ENCODE measurements around the gene OPA3.

The OPA3 gene

DNA sequence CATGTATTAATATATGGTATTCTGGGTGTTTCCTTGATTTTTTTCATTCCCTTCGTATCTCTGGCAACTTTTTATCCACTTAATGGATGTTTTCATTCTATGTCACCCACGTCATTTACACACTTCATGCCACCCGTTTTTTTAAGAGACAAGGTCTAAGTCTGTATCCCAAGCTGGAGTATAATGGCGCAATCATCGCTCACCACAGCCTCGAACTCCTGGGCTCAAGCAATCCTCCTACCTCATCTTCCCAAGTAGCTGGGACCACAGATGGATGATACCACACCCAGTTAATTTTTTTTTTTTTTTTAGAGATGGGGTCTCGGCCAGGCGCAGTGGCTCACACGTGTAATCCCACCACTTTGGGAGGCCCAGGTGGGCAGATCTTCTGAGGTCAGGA lies 80.7 kb downstream of the OPA3 start:
- no peak for DNase-seq (ENCODE audit: low spot score)

GRCh38 chr19:45502111-45502510 lies 82.5 kb downstream of the OPA3 start:
- no peak for DNase-seq (ENCODE audit: low spot score)

DNA sequence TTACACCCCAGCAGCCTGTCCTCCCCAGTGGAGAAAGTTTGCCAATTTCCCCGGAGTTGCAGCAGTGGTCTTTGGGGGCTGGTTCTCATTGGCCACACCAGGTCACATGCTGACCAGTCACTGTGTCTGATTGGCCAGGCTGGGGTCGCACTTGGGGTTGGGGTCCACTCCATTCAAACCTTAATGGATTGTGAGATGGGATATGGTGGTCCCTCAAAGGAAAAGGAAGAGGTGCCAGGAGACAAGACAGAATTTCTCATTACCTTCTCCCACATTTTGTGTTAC lies 82.9 kb downstream of the OPA3 start:
- DNase-seq (ENCODE audit: low spot score): no peak

DNA sequence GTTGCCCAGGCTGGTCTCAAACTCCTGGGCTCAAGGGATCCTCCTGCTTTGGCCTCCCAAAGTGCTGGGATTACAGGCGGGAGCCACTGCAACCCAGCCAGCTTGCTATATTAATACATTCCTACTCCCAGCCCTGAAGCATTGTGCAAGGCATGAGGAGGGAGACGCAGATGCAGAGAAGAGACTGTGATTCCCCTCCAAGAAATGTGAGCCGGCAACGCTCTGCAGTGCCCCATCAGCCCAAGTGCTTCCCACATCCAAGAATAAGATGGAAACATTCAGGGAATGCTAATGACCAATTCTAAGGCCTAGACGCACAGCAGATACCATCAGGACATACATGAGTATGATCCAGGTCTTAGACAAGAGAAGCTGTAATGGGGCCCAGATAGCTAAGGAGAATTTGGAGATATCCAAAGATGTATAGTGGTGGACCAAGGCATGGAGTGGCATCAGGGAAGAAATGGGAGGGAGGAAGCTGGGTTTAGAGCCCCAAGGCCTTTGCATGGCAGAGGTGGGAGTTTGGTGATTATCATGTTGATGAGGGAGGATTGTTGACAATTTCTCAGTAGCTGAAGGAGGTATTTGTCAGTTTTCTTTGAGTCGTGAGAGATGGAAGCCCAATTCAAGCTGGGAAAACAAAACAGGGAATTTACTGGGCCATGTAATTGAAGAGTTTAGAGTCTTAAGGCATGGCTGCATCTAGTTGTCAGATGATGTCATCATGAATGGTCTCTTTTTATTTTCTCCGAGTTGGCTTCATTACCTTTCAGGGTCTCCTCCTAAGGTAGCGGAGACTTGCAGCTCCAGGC lies 83.5 kb downstream of the OPA3 start:
- DNase-seq (ENCODE audit: low spot score): no peak

- DNase-seq (ENCODE audit: low spot score): no peak
These were observed 85.1 kb downstream of the OPA3 start for GRCh38 chr19:45499196-45500180.

- DNase-seq (ENCODE audit: low spot score): no peak
These were observed 86.0 kb downstream of the OPA3 start, which contains the start of gene PPM1N for GRCh38 chr19:45498411-45499195. Gene PPM1N, plus strand, starts transcription at chr19:45498443. Its CDS starts 30 bp downstream, at chr19:45498473.

- no peak for DNase-seq (ENCODE audit: low spot score)
These were observed 86.8 kb downstream of the OPA3 start for GRCh38 chr19:45497791-45498190.

DNA sequence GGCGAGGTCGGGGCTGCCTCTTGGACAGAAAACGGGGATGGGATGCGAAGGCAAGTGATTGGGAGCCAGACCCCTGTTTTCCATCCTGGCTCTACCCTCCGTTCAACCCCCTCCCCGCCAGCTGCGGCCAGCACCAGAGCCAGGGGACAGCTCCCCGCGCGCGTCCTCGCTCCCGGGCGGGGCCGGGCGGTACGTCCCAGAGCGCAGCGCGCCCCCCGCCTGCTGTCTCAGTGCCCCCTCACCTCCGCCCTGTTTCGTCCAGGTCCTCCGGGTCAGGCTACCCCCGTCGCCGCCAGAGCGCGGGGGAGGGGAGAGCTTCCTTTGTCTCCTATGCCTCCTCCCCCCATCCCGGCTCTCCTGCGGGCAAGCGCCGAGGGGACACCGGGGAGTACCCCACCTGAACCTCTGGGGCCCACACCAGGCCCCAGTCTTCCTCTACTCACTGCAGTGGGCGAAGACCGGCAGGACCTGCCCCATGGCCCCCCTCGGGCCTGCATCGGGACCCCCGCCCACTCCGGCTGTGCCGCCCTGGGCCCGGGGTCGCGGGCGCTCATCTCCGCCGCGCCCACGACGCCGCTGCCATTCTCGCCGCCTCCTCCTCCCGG lies 88.2 kb downstream of the OPA3 start:
- no peak for DNase-seq (ENCODE audit: low spot score)

DNA sequence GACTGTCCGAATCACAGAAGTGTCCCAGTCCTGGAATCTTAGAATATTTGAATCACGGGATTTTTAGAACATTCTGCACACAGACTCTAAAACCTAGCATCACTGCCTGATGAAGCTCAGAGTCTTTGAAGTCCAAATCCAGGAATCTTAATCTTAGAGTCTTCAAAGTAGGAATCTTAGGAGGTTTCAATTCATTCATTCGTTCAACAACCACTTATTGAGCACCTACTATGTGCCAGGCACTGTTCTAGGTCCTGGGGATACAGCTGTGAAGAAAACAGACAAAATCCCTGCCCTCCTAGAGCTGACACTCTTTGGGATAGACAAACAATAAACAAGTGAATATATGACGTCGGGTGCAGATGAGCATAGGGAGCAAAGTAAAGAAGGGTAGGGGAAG lies 89.4 kb downstream of the OPA3 start:
- no peak for DNase-seq (ENCODE audit: low spot score)

DNA sequence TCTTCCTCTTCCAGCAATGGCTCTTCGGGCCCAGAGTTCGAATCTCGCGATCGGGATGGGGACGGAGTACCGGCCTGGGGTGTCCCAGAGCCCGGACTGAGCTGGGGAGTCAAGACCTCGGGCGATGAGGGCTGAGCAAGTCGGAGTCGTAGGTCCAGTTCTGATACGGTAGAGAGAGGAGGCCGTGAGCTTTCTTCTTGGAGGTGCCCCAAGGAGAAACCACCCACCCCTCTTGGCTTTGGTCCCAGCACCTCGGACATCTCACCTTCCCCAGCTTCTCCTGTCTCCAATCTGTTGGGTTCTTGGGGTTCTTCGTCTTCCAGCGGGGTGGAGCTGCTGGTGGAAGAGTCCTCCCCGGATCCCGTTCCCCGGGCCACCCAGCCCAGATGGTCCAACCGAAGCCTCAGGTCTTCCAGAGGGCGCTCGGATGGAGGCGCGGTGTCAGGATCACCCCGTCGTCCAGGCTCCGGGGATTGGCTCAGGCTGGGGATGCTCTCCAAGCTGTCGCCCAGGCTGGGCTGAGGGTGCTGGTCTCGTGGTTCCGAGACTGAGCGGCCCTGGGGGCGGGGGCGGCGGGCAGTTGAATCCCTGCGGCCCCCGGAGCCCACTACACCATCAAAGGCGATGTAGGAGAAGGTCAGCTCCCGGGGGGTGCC lies 90.2 kb downstream of the OPA3 start:
- DNase-seq (ENCODE audit: low spot score): no peak

GRCh38 chr19:45492627-45493470 lies 91.8 kb downstream of the OPA3 start:
- DNase-seq (ENCODE audit: low spot score): no peak

DNA sequence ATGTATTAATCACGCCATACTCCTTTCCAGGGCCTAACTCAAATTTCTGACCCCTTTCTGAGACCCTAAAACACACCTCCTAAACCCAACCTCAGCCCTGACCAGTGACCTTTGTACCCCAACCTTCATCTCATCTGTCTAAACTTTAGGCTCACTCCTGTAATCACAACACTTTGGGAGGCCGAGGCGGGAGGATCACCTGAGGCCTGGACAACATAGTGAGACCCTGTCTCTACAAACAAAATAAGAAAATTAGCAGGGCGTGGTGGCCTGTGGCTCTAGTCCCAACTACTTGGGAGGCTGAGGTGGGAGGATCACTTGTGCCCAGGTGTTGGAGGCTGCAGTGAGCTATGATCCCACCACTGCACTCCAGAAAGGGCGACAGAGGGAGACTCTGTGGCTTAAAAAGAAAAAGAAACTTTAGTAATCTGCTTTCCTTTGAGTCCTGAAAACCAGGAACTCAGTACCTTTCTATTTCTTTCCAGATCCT lies 92.4 kb downstream of the OPA3 start:
- no peak for DNase-seq (ENCODE audit: low spot score)

DNA sequence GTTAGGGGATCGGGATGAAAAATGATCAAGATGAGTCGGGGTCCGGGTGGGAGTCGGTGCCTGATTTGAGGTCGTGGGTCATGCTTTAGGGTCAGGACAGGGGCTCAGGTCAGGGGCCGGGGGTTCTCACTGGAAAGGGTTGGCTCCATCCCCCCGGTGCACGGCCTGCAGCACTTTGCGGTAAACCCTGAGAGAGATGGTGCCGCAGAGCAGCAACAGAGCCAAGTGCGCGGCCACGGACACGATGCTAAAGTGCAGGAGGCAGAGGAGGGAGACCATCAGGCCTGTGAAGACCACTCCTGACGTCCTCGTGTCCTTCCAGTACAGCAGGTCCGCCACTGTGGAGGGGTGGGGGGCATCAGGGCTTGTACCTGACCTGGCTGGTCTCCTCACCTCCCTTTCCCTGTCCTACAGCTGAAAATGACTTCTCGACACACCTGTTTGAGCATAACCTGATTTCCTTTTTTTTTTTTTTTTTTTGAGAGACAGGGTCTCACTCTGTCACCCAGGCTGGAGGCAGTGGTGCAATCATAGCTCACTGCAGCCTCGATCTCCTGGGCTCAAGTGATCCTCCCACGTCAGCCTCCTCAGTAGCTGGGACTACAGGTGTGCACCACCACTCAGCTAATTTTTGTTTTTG lies 95.3 kb downstream of the OPA3 start:
- DNase-seq (ENCODE audit: low spot score): no peak

DNA sequence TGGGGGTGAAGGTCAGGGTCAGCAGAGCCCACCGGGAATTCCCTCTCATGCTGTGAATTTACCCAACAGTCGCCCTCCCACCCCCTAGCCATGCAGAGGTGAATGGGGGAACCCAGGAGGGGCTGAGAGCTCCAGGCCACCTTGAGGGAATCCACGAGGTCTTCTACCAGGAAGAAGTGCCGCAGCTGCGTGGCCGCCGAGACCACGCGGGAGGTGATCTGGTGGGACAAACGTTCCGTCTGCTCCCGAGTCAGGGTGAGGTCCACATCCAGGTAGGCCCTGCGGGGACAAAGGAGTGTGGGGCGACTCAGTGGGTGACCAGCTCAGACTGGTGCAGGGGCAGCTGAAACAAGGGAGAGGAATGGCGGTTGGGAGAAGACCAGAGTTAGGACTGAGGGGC lies 95.9 kb downstream of the OPA3 start:
- no peak for DNase-seq (ENCODE audit: low spot score)

GRCh38 chr19:45485305-45486077 lies 99.1 kb downstream of the OPA3 start:
- DNase-seq (ENCODE audit: low spot score): peak; percentile 95

GRCh38 chr19:45484273-45484945 lies 100.2 kb downstream of the OPA3 start:
- DNase-seq (ENCODE audit: low spot score): no peak

GRCh38 chr19:45483033-45483432 lies 101.6 kb downstream of the OPA3 start:
- DNase-seq (ENCODE audit: low spot score): no peak

- DNase-seq (ENCODE audit: low spot score): peak; percentile 86
These were observed 106.0 kb downstream of the OPA3 start for GRCh38 chr19:45478454-45479238.
